Measurements from ENCODE around the gene SRXN1.

DNA sequence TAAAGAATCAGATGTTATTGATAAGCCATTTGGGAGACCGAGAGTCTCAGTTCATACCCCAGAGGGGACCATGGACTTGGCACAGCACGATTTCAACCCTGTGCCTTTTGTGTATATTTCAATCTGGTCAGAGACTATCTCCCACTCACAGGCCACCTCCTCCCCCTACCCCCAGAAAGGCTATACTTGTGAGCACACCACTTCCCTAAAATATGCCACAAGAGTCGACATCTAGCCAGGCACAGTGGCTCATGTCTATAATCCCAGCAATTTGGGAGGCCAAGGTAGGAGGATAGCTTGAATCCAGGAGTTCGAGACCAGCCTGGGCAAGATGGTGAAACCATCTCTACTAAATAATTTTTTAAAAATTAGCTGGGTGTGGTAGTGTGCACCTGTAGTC is 29.3 kb downstream of the SRXN1 start:
- TF ChIP-seq, protein P1, sequence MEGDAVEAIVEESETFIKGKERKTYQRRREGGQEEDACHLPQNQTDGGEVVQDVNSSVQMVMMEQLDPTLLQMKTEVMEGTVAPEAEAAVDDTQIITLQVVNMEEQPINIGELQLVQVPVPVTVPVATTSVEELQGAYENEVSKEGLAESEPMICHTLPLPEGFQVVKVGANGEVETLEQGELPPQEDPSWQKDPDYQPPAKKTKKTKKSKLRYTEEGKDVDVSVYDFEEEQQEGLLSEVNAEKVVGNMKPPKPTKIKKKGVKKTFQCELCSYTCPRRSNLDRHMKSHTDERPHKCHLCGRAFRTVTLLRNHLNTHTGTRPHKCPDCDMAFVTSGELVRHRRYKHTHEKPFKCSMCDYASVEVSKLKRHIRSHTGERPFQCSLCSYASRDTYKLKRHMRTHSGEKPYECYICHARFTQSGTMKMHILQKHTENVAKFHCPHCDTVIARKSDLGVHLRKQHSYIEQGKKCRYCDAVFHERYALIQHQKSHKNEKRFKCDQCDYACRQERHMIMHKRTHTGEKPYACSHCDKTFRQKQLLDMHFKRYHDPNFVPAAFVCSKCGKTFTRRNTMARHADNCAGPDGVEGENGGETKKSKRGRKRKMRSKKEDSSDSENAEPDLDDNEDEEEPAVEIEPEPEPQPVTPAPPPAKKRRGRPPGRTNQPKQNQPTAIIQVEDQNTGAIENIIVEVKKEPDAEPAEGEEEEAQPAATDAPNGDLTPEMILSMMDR (IDR thresholded peaks at IDR 0.05; ENCODE audit: poor library complexity, severe bottlenecking) = no peak
- TF ChIP-seq EP300 (conservative IDR thresholded peaks at IDR 0.05; ENCODE audit: poor library complexity, severe bottlenecking) (no peak), REST (IDR thresholded peaks at IDR 0.05; ENCODE audit: borderline replicate concordance) (no peak), EZH2 (IDR thresholded peaks at IDR 0.05; ENCODE audit: borderline replicate concordance, insufficient read depth, low read length, poor library complexity, severe bottlenecking) (no peak), POLR2AphosphoS5 (IDR thresholded peaks at IDR 0.05) (no peak)
